ENCODE results near the gene NAA15. TPM values are rescaled to one million over a fixed set of nuclear protein-coding genes. Genes with fewer than 3 reads are reported as not detected.

The NAA15 gene
- total RNA-seq, 1 experiment from 2014 or later: 98.9 TPM

GRCh38 chr4:139274790-139275189, 26.5 kb upstream of the NAA15 start:
- TF ChIP-seq NFYB (CRISPR knock-in tag; conservative IDR thresholded peaks at IDR 0.05; ENCODE audit: low read depth) (no peak), PRDM15 (CRISPR knock-in tag; IDR thresholded peaks at IDR 0.05) (no peak), RELA (CRISPR knock-in tag; IDR thresholded peaks at IDR 0.05; ENCODE audit: borderline replicate concordance) (no peak), ETV6 (CRISPR knock-in tag; IDR thresholded peaks at IDR 0.05) (no peak), MYBL2 (CRISPR knock-in tag; IDR thresholded peaks at IDR 0.05) (no peak), JUN (CRISPR knock-in tag; IDR thresholded peaks at IDR 0.05) (no peak), SOX15 (CRISPR knock-in tag; IDR thresholded peaks at IDR 0.05) (no peak), SMAD4 (CRISPR knock-in tag; IDR thresholded peaks at IDR 0.05) (no peak), ATF3 (CRISPR knock-in tag; conservative IDR thresholded peaks at IDR 0.05) (no peak), CREB1 (CRISPR knock-in tag; IDR thresholded peaks at IDR 0.05) (no peak), NR2C2 (CRISPR knock-in tag; IDR thresholded peaks at IDR 0.05) (no peak)
- TF ChIP-seq, protein P1, sequence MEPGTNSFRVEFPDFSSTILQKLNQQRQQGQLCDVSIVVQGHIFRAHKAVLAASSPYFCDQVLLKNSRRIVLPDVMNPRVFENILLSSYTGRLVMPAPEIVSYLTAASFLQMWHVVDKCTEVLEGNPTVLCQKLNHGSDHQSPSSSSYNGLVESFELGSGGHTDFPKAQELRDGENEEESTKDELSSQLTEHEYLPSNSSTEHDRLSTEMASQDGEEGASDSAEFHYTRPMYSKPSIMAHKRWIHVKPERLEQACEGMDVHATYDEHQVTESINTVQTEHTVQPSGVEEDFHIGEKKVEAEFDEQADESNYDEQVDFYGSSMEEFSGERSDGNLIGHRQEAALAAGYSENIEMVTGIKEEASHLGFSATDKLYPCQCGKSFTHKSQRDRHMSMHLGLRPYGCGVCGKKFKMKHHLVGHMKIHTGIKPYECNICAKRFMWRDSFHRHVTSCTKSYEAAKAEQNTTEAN (CRISPR knock-in tag; IDR thresholded peaks at IDR 0.05): no peak
- TF ChIP-seq, protein P2, sequence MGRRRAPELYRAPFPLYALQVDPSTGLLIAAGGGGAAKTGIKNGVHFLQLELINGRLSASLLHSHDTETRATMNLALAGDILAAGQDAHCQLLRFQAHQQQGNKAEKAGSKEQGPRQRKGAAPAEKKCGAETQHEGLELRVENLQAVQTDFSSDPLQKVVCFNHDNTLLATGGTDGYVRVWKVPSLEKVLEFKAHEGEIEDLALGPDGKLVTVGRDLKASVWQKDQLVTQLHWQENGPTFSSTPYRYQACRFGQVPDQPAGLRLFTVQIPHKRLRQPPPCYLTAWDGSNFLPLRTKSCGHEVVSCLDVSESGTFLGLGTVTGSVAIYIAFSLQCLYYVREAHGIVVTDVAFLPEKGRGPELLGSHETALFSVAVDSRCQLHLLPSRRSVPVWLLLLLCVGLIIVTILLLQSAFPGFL (CRISPR knock-in tag; IDR thresholded peaks at IDR 0.05; ENCODE audit: borderline replicate concordance): no peak
- TF ChIP-seq, protein P3, sequence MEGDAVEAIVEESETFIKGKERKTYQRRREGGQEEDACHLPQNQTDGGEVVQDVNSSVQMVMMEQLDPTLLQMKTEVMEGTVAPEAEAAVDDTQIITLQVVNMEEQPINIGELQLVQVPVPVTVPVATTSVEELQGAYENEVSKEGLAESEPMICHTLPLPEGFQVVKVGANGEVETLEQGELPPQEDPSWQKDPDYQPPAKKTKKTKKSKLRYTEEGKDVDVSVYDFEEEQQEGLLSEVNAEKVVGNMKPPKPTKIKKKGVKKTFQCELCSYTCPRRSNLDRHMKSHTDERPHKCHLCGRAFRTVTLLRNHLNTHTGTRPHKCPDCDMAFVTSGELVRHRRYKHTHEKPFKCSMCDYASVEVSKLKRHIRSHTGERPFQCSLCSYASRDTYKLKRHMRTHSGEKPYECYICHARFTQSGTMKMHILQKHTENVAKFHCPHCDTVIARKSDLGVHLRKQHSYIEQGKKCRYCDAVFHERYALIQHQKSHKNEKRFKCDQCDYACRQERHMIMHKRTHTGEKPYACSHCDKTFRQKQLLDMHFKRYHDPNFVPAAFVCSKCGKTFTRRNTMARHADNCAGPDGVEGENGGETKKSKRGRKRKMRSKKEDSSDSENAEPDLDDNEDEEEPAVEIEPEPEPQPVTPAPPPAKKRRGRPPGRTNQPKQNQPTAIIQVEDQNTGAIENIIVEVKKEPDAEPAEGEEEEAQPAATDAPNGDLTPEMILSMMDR (IDR thresholded peaks at IDR 0.05): no peak
- H3K27ac Mint-ChIP-seq: no peak overlapping the region
- DNase-seq (ENCODE audit: low spot score) (no peak), ATAC-seq (no peak)
- H3K36me3 Mint-ChIP-seq: no peaks in the 10 kb centered on the region
- no peak overlapping the region for H3K4me3 Mint-ChIP-seq
- no peaks in the 10 kb centered on the region for H3K9me3 Mint-ChIP-seq
- H3K4me1 Mint-ChIP-seq: peaks cover 13% of the 10 kb centered on the region
- POLR2A ChIA-PET: no interaction called here
- H3K27me3 Mint-ChIP-seq (ENCODE audit: low read depth): peaks cover 36% of the 10 kb centered on the region
- CTCF ChIA-PET: interaction anchor here (2.1 kb wide), 1 partner anchor 21 kb away, joined by 5 read pairs; no protein-coding TSS in a partner anchor

DNA sequence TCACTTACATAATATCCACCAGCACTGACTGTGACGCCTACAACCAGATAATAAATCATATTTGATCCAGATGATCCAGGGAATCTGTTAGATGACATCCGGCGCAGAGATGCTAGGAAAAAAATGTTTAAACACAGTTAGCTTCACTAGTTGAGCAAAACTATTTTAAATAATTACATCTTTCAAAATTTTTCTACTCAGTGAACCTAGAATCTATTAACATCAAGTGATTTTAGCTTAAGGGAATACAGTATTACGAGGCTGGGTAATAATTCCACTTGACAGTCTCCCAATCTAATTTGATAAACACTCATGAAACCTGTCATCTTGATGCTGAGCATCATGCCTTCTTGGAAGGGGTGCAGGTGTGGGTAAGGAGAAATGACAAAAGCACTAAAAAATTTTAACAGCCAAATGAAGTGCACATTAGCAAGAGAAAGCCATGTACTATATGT, 26.0 kb upstream of the NAA15 start:
- ChIA-PET POLR2A (no interaction called here), CTCF (interaction anchor here (2.1 kb wide), 1 partner anchor 20 kb away, joined by 5 read pairs; no protein-coding TSS in a partner anchor)
- TF ChIP-seq NFE2L1 (CRISPR knock-in tag; IDR thresholded peaks at IDR 0.05): no peak
- no peak for TF ChIP-seq CREB1 (CRISPR knock-in tag; IDR thresholded peaks at IDR 0.05)
- TF ChIP-seq JAZF1 (CRISPR knock-in tag; IDR thresholded peaks at IDR 0.05): no peak
- TF ChIP-seq, protein P4, sequence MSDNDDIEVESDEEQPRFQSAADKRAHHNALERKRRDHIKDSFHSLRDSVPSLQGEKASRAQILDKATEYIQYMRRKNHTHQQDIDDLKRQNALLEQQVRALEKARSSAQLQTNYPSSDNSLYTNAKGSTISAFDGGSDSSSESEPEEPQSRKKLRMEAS (CRISPR knock-in tag; IDR thresholded peaks at IDR 0.05): no peak
- TF ChIP-seq, protein P5, sequence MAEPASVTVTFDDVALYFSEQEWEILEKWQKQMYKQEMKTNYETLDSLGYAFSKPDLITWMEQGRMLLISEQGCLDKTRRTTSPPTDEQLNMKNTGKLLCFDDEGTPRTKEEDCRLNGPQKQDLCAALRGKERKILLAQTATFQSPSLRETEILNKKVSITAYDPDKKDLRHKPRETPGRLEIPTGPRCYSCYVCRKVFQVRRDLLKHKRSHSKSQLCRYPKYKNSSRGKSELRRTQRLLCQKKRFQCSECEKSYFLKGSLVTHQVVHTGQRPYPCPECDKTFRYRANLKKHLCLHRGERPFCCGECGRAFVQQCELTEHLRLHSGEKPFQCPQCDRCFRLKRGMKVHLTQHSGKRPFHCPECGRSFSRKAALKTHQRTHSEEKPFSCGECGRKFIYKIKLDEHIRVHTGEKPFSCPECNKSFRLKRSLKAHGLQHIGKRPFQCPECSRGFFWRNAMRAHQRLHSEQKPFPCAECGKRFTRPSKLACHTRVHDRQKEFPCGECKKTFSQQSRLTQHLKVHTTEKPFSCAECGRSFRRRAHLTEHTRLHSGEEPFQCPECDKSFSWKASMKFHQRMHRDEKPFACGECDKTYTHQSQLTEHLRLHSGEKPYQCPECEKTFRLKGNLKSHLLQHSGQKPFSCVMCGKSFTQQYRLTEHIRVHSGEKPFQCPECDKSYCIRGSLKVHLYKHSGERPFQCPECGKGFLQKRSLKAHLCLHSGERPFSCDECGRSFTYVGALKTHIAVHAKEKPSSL (CRISPR knock-in tag; conservative IDR thresholded peaks at IDR 0.05): no peak
- TF ChIP-seq ZNF317 (CRISPR knock-in tag; IDR thresholded peaks at IDR 0.05; ENCODE audit: borderline replicate concordance, low read depth): no peak
- no peak for TF ChIP-seq HMGA2 (CRISPR knock-in tag; IDR thresholded peaks at IDR 0.05)
- no peak for TF ChIP-seq CREM (CRISPR knock-in tag; IDR thresholded peaks at IDR 0.05)
- TF ChIP-seq ZNF138 (CRISPR knock-in tag; conservative IDR thresholded peaks at IDR 0.05): no peak
- TF ChIP-seq, protein P6, sequence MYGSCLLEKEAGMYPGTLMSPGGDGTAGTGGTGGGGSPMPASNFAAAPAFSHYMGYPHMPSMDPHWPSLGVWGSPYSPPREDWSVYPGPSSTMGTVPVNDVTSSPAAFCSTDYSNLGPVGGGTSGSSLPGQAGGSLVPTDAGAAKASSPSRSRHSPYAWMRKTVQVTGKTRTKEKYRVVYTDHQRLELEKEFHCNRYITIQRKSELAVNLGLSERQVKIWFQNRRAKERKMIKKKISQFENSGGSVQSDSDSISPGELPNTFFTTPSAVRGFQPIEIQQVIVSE (CRISPR knock-in tag; IDR thresholded peaks at IDR 0.05; ENCODE audit: borderline replicate concordance): no peak

More for the DNA sequence above, 26.0 kb upstream of the NAA15 start:
- H3K27me3 Mint-ChIP-seq (ENCODE audit: low read depth): peaks cover 42% of the 10 kb centered on the region
- H3K4me1 Mint-ChIP-seq: peaks cover 15% of the 10 kb centered on the region
- no peaks in the 10 kb centered on the region for H3K36me3 Mint-ChIP-seq
- H3K4me3 Mint-ChIP-seq: no peak overlapping the region
- ATAC-seq (no peak), DNase-seq (ENCODE audit: low spot score) (no peak)
- no peaks in the 10 kb centered on the region for H3K9me3 Mint-ChIP-seq
- no peak overlapping the region for H3K27ac Mint-ChIP-seq
